A172 (cell line): ENCODE data around the gene RPRD1B. TPM values are rescaled to one million over a fixed set of nuclear protein-coding genes. Genes with fewer than 3 reads are reported as not detected.

Source experiments
- DNase-seq: peaks from one replicate; pipeline ENCODE4 v3.0.0-alpha.2; 2015; ENCODE audit warnings: low spot score
- total RNA-seq: library from RNA; depleted of rRNA; stranded (reverse); fragments of >200 nt; shearing (Covaris generic); gene quantifications from 2 replicates; pipeline ENCODE4 v1.2.3, GENCODE V29; 2014; rRNA removed

Gene RPRD1B
- total RNA-seq, 1 experiment from 2014 or later: 17.9 TPM

DNA sequence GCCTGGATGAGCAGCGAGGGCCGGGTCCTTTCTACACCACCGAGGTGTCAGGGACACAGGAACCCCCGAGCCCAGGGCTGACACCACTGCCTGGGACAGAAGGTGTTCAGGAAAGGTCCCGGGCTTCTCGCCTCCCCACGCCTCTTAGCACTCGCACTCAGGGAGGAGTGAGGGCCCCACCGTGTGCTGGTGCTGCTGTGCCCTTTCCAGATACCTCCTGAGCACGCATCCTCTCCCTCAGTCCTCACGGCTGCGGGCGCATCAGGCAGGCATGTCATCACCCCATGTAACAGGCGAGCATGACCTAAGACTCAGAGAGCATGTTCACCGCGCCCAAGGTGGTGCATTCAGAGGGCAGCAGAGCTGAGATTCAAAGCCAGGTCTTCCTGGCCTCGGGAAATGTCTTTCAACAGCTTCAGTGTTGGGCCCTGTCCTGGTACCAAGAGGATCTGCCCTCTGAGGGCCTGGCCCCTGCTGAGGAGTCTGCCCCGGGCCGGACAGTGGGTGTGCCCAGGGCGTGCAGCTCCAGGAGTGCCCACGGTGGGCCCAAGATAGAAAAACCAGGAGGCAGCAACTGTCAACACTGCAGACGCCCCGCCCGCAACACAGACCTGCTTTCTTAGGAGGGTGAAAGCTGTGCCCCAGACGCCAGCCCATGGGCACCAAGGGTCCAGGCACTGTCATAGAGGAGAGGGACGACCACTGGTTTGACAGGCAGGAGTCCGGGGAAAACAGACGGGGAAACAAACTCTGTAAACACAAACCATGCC, 102.3 kb downstream of the RPRD1B start:
- DNase-seq: no peak

DNA sequence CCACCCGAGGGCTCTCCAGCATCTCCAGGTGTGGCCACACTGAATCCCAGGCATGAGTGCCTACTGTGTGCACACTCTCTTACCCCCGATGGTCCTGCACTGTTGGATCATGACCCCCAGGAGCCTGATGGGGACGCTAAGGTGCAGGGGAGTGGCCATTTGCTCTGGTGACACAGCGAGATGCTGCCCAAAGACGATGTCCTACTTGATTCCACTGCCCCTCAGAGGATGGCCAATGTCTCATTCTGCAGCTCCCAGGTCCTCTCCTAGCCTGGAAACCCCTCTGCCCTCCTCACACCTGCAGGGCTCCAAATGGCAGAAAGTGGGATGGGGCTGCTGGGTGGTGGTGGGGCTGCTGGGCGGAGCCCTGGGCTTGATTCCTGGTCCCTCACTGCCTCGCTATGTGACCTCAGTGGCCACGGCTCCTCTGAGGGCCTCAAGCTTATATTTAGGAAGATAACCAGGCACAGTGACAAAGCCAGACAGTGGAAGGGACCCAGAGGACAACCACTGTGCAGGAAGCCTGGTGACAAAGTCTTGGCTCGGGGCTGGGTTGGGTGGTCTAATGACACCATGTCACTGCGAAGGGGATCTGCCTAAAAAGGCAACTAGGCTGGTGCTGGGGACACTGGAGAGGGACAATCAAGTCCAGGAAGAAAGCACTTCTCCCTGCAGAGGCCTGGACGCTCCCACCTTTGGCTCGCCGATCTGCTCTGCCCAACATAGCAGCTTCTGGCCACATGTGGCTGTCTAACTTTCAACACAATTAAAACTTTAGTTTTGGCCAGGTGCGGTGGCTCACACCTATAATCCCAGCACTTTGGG, 103.1 kb downstream of the RPRD1B start:
- no peak for DNase-seq

DNA sequence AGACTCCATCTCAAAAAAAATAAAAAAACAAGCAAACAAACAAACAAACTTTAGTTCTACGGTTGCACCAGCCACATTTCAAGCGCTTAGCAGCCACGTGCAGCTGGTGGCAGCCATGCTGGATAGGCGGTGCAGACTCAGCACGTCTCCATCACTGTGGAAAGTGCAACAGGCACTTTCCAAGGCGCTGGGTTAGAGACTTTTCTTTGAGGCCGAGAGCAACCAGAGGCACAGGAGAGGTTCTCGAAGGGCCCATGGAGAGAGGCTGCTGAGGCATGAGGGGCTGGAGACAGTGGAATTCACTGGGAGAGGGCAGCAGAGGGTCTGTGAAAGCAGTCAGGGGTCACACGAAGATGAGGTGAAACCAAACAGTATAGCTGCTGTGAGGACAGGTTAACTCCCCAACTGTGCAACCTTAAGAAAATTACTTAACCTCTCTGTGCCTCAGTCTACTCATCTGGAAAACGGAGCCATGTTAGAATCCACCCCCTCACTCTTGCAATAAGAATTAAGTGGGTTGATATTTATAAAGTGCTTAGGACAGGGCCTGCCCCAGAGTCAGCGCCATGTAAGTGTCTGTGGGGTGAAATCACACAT, 104.0 kb downstream of the RPRD1B start:
- no peak for DNase-seq

DNA sequence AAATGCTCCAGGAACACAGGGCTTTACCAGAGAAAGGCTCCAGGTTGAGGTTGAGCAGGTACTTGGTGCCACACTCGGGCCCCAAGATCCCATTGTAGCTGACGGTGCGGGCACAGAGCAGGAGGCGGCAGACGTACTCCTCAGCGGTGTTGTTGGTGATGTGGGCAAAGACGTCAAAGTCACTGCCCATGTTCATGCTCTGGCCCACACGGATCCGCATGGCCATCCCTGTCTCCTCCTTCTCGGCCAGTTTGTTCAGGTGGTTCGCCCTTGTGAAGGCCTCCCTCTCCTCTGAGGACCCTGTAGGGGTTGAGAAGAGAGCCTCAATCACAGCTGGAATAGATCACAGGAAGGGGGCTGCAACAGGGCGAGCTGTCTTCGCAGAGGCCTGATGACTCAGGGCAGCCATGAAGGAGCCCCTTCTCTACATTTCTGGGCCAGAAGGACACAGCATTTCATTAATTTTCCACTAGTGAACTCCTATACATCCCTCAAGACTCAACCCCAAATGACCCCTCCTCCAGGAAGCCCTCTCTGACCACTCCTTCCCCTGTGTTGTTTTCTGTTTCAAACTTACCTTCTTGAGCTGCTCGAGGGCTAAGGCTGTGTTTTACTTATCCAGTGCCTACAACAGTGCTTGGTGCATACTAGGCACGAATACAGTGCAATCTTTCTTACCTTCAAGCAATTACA, 104.7 kb downstream of the RPRD1B start:
- no peak for DNase-seq

DNA sequence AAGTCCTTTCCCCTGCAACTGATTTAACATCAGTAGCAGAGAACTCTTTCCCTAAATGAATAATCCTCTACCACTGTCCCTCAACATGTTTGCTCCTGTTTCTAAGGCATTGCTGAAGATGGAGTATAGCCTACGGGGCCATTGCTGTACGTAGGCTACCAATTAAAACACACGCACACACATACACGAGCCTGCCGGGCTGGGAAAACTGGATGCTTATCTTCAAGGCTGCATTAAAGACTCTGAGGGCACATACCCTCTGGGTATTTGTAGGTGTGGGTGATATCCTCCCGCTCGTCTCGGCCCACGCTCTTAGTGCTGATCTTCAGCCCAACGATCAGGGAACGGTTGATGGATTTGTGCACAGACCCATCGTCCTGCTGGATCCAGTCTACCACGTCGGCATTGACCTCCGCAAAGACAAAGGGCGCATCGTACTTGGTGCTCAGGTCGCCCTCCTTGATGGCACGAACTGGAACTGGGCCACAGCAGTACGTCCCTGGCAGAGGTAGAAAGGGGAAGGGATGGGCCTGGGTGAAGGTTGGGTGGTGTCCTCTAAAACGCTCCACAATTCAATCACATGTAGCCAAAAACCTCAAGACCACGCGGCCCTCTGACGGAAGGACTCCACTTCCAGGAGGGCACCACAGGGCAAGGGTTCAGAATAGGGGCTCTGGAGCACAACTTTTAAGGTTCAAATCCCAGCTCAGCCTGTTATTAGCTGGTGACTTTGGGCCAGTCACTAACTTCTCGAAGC, 105.8 kb downstream of the RPRD1B start:
- no peak for DNase-seq

DNA sequence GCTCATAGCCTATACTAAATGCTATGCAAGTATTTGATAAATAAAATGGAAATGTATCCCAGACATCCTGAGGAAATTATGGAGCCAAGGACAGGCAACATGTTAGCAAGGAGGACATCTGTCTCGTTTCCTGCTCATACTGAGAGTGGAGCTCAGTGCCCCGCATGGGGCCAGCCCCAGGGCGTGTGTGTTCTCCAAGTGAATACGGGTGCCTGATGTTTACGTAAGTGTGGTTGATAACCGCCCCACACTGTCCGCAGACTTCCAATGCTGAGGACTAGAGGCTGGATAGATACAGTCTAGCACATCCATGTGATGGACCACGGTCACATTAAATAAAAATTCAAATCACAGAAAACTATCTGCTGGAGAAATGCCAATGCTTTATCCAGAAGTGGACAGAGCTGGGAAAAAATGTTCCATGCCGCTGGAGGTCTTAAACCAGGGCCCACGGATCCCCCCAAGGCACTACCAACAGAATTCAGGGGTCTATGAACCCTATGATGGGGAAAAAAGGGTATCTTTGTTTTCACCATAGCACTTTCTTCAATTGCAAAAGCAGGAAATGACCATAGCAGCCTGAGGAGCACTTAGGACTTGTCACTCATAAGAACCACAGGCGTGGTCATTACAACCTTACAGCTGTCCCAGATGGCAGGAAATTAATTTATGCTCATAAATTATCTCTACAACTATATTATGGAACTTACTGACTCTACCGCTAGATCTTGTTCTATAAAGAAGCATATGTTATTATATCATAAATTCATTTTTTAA, 106.6 kb downstream of the RPRD1B start:
- DNase-seq: peak; percentile 67

DNA sequence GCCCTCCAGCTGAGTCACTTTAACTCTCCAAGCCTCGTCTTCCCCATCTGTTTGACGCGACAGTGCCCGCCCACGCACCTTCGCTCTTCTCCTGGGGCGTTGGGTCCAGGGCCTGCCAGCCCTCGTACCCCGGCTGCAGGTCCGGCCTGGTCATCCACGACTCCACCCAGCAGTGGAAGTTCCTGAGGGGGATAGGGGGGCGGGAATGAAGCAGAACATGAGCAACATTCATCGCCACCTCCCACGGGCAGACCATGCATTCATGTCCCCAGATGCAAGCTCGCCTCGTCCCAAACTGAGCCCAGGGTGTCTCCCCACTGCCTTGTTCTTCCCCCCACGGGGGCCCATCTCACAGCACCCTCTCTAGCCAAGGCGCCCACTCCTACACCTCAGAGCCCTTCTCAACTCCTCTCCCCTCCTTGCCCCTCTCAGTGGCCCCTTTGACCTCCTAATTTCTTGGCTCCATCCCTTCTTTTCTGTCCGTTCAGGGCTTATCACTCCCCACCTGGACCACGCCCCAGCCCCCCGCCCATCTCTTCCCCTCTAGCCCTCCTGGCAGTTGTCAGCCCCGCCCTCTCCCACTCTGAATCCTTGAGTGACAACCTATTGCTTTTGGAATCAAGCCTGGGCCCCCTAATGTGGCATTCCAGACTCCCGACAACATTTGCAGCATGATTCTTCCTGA, 107.8 kb downstream of the RPRD1B start:
- no peak for DNase-seq

Other genes with a start within 250 kb of the RPRD1B start
- gene VSTM2L, start 130.6 kb upstream of the RPRD1B start, total RNA-seq: 0.24 and 1.4 TPM in 2 replicates
- gene TTI1, start 290 bp upstream of the RPRD1B start, total RNA-seq: 22.3 and 23.1 TPM in 2 replicates
- gene TGM2, start 131.5 kb downstream of the RPRD1B start, total RNA-seq: 13.9 and 27.0 TPM in 2 replicates
- gene KIAA1755, start 227.0 kb downstream of the RPRD1B start, total RNA-seq: 0.57 and 0.69 TPM in 2 replicates